SU-DHL-6 (cell line): ENCODE measurements around the gene SART3.

ENCODE experiments used
- CTCF ChIP-seq: fragments of 200-600 bp; sonication (generic); IDR thresholded peaks from one replicate; pipeline ENCODE4 v1.5.1; 2017; ENCODE audit warnings: antibody characterized with exemption, mild to moderate bottlenecking, low read length, moderate library complexity; ENCODE audit not compliant: insufficient read depth, poor library complexity, severe bottlenecking
- EZH2phosphoT487 ChIP-seq: fragments of 200-600 bp; sonication (generic), shearing (Covaris generic); conservative IDR thresholded peaks from 2 replicates; pipeline ENCODE4 v1.6.1; 2018; ENCODE audit warnings: mild to moderate bottlenecking, antibody characterized with exemption, low read length, moderate library complexity, mixed read lengths

DNA sequence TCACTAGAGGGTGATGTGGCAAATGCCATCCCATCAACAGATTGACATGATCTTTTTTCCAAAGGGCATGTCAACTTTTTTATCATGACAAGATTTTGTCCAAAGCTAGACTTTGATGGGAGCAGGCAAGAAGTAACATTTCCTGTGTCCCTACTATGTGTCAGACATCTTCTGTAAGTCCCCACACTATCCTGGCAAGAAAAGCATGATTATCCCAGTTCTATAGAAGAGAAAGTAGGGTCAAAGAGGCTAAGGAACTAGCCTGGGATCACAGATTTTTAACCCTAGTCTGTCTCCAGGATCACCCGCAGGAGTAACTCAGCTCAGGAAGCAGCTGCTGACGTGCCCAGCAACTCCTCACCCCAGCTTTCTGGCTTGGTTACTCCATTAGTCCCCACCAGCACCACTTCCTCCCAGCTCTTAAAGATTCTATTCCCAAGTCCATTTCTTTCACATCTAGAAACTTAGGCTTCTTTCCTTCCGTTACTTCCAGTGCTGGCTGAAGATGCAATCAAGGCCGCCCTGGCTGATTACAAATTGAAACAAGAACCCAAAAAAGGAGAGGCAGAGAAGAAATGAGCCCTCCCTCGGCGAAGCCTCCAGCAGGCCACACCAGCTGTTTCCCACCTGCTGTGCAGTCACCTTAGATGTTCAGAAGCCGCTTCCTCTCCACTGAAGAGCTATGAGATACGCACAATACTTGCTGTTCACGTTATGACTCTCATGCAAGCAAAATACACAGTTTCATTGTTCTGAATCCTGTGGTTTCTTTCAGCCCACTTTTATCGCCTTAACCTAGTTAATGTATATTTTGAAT lies 7.6 kb upstream of the SART3 start:
- no peak for TF ChIP-seq CTCF
- no peak for TF ChIP-seq EZH2phosphoT487
